ENCODE results near the gene GMPPB.

GRCh38 chr3:49683162-49683561, 40.6 kb downstream of the GMPPB start:
- TF ChIP-seq POLR2A (IDR thresholded peaks at IDR 0.05) = no peak
- no peak for TF ChIP-seq CTCF (IDR thresholded peaks at IDR 0.05)

All from heart left ventricle (tissue), 13 donors.